ENCODE results near the gene ABLIM2. TPM values are rescaled to one million over a fixed set of nuclear protein-coding genes. Genes with fewer than 3 reads are reported as not detected.

The ABLIM2 gene
- total and polyA plus RNA-seq, 4 experiments from 2014 or later, result 0.44 to 7.9 (median 3.8) TPM

DNA sequence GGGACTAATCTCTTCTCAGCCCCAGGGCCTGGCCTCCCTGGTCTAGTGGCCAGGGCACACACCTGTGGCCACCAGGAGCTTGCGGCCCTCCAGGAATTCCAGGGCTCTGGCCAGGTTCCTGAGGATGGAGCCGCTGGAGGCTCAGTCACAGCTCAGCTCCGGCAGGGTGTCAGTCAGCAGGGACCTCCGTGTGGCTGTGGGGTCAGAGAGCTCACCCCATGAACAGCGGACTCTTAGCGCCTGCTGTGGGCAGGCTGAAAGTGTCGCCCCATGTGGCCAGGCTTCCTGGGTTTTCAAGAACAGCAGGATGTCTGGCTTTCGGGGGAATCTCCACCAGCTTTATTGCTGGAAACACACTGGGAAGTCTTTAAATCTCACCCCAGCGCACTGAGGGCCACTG lies 21.2 kb upstream of the ABLIM2 start:
- DNase-seq, result no peak
- no peak overlapping the region for H3K27ac Mint-ChIP-seq
- peaks cover 0 to 2% (median 0%) of the 10 kb centered on the region in 4 donors for H3K4me1 Mint-ChIP-seq
- CTCF ChIA-PET (ENCODE audit: partially characterized antibody), result interaction anchor here (0.9 to 4.4 kb wide), 2 partner anchors 20 to 222 kb away, joined by 3 to 39 read pairs; no protein-coding TSS in a partner anchor
- peaks cover 0 to 1% of the 10 kb centered on the region in 2 donors for H3K27me3 Mint-ChIP-seq
- intact Hi-C loops (cut with micrococcal nuclease), result no loop called here
- no peak overlapping the region for H3K4me3 Mint-ChIP-seq
- no peaks in the 10 kb centered on the region for H3K36me3 Mint-ChIP-seq
- H3K27ac ChIP-seq (ENCODE audit: low read depth, low read length), result no peak overlapping the region
- no peaks in the 10 kb centered on the region for H3K4me1 ChIP-seq (ENCODE audit: insufficient read depth, low read length)
- POLR2A ChIA-PET (ENCODE audit: partially characterized antibody), result interaction anchor here (1.1 kb wide), 1 partner anchor 23 kb away, joined by 5 read pairs; no protein-coding TSS in a partner anchor
- no peaks in the 10 kb centered on the region for H3K9me3 Mint-ChIP-seq
- no peaks in the 10 kb centered on the region for H3K27me3 ChIP-seq (ENCODE audit: insufficient read depth, low read length)
- no peak overlapping the region for H3K4me3 ChIP-seq (ENCODE audit: low read length in 2 of 2)
- H3K36me3 ChIP-seq (ENCODE audit: insufficient read depth, low read length), result no peaks in the 10 kb centered on the region
- H3K9me3 ChIP-seq (ENCODE audit: control insufficient read depth in 1 of 2, low read length in 2 of 2), result no peaks in the 10 kb centered on the region

GRCh38 chr4:8179074-8179473 lies 20.5 kb upstream of the ABLIM2 start:
- intact Hi-C loops (cut with micrococcal nuclease), result no loop called here
- POLR2A ChIA-PET (ENCODE audit: partially characterized antibody), result interaction anchor here (1.1 kb wide), 1 partner anchor 23 kb away, joined by 5 read pairs; no protein-coding TSS in a partner anchor

DNA sequence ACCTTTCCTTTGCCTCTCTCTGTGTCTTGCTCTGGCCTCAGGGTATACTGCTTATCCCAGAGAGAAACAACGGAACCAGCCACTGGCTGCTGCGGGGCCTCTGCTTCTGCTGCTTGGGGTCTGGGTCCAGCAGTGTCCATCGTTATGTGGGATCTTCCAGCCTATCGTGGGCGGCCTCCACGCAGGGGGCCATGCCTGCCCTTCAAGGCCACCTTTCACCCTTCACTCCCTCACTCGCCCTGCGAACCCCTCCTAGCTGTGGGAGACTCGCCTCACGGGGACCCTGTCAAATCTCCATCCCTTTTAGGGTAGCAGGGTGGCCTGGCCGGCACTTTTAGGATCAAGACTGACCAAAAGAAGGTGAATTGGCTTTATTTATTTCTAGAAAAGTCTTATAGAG lies 19.3 kb upstream of the ABLIM2 start:
- no peaks in the 10 kb centered on the region for H3K36me3 Mint-ChIP-seq
- H3K27ac Mint-ChIP-seq, result no peak overlapping the region
- DNase-seq, result no peak
- ChIA-PET CTCF (ENCODE audit: partially characterized antibody) (interaction anchor here (1.5 to 4.4 kb wide), 4 partner anchors 11 to 224 kb away, joined by 5 to 39 read pairs (median 14); no protein-coding TSS in a partner anchor), POLR2A (ENCODE audit: partially characterized antibody) (no interaction called here)
- Histone ChIP-seq H3K36me3 (ENCODE audit: insufficient read depth, low read length) (no peaks in the 10 kb centered on the region), H3K9me3 (ENCODE audit: control insufficient read depth in 1 of 2, low read length in 2 of 2) (no peaks in the 10 kb centered on the region), H3K27ac (ENCODE audit: low read depth, low read length) (no peak overlapping the region), H3K4me3 (ENCODE audit: low read length in 2 of 2) (no peak overlapping the region), H3K27me3 (ENCODE audit: insufficient read depth, low read length) (no peaks in the 10 kb centered on the region), H3K4me1 (ENCODE audit: insufficient read depth, low read length) (no peaks in the 10 kb centered on the region)
- no peaks in the 10 kb centered on the region for H3K9me3 Mint-ChIP-seq
- H3K27me3 Mint-ChIP-seq, result peaks cover 0 to 1% of the 10 kb centered on the region in 2 donors
- H3K4me3 Mint-ChIP-seq, result no peak overlapping the region
- intact Hi-C loops (cut with micrococcal nuclease), result loop anchor here (2.0 kb wide), 2 partner anchors 23 to 65 kb away; no protein-coding TSS in a partner anchor
- H3K4me1 Mint-ChIP-seq, result peaks cover 0 to 2% (median 0%) of the 10 kb centered on the region in 4 donors

More at GRCh38 chr4:8179074-8179473, 20.5 kb upstream of the ABLIM2 start:
- Mint-ChIP-seq H3K9me3 (no peaks in the 10 kb centered on the region), H3K36me3 (no peaks in the 10 kb centered on the region), H3K4me1 (peaks cover 0 to 2% (median 0%) of the 10 kb centered on the region in 4 donors), H3K4me3 (no peak overlapping the region), H3K27ac (no peak overlapping the region), H3K27me3 (peaks cover 0 to 1% of the 10 kb centered on the region in 2 donors)
- no peaks in the 10 kb centered on the region for H3K36me3 ChIP-seq (ENCODE audit: insufficient read depth, low read length)
- H3K27me3 ChIP-seq (ENCODE audit: insufficient read depth, low read length), result no peaks in the 10 kb centered on the region
- H3K27ac ChIP-seq (ENCODE audit: low read depth, low read length), result no peak overlapping the region
- H3K4me3 ChIP-seq (ENCODE audit: low read length in 2 of 2), result no peak overlapping the region
- CTCF ChIA-PET (ENCODE audit: partially characterized antibody), result interaction anchor here (0.9 to 4.4 kb wide), 2 partner anchors 20 to 223 kb away, joined by 3 to 39 read pairs; no protein-coding TSS in a partner anchor
- H3K4me1 ChIP-seq (ENCODE audit: insufficient read depth, low read length), result no peaks in the 10 kb centered on the region
- no peaks in the 10 kb centered on the region for H3K9me3 ChIP-seq (ENCODE audit: control insufficient read depth in 1 of 2, low read length in 2 of 2)
- DNase-seq, result no peak

DNA sequence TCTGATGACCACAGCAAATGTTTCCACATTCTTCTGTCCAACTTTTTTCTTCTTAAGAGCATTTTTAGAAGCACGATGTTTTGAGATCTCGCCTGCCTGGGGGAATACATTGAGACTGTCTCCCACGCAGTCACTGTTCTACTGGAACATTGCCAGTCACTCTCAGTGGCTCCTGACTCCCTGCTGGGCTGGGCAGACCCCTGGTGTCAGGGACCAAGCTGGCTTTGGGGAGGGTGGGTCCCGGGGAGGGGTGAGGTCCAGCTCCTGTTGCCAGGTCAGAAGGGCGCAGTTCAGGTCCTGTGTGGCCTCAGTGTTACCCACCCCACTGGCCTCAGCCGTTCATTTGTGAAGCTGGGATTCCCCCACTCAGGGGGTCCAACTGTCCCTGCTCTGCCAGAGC lies 18.9 kb upstream of the ABLIM2 start:
- H3K9me3 ChIP-seq (ENCODE audit: control insufficient read depth in 1 of 2, low read length in 2 of 2), result no peaks in the 10 kb centered on the region
- no peaks in the 10 kb centered on the region for H3K27me3 ChIP-seq (ENCODE audit: insufficient read depth, low read length)
- H3K36me3 ChIP-seq (ENCODE audit: insufficient read depth, low read length), result no peaks in the 10 kb centered on the region
- no peak overlapping the region for H3K4me3 Mint-ChIP-seq
- H3K36me3 Mint-ChIP-seq, result no peaks in the 10 kb centered on the region
- intact Hi-C loops (cut with micrococcal nuclease), result loop anchor here (2.0 kb wide), 2 partner anchors 23 to 65 kb away; no protein-coding TSS in a partner anchor
- H3K4me1 Mint-ChIP-seq, result peaks cover 0 to 2% (median 0%) of the 10 kb centered on the region in 4 donors
- POLR2A ChIA-PET (ENCODE audit: partially characterized antibody), result interaction anchor here (0.5 to 1.4 kb wide), 3 partner anchors 18 to 226 kb away, joined by 3 to 7 read pairs (median 5); partner anchors contain the start of genes ABLIM2 and SH3TC1
- H3K9me3 Mint-ChIP-seq, result no peaks in the 10 kb centered on the region
- no peak for DNase-seq
- H3K27ac Mint-ChIP-seq, result no peak overlapping the region
- no peak overlapping the region for H3K4me3 ChIP-seq (ENCODE audit: low read length in 2 of 2)
- H3K4me1 ChIP-seq (ENCODE audit: insufficient read depth, low read length), result no peaks in the 10 kb centered on the region
- H3K27me3 Mint-ChIP-seq, result peaks cover 0 to 1% of the 10 kb centered on the region in 2 donors
- CTCF ChIA-PET (ENCODE audit: partially characterized antibody), result interaction anchor here (0.9 to 4.4 kb wide), 16 partner anchors 11 to 230 kb away, joined by 3 to 39 read pairs (median 6); partner anchors contain the start of genes ABLIM2 and SH3TC1
- no peak overlapping the region for H3K27ac ChIP-seq (ENCODE audit: low read depth, low read length)

- no peak overlapping the region for H3K27ac Mint-ChIP-seq
- intact Hi-C loops (cut with micrococcal nuclease), result loop anchor here (2.0 kb wide), 2 partner anchors 24 to 66 kb away; no protein-coding TSS in a partner anchor
Measured at GRCh38 chr4:8176547-8177399, 18.2 kb upstream of the ABLIM2 start.

DNA sequence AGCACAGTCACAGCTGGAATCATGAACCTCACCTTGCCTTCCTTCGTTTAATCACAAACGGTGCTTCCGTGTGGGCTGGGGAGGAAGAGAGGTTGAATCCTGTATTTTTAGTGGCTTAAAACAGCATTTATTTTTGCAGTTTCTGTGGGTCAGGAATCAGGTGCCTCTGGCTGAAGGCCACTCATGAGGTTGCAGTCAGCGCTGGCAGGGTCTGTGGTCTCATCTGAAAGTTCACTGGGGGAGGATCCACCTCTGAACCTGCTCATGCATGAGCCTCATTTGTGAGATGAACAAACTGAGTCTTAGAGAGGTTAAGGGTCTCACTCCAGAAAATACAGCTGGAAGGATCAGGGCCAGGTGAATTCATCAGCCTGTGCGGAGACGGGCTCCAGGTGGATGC lies 17.1 kb upstream of the ABLIM2 start:
- no peaks in the 10 kb centered on the region for H3K36me3 ChIP-seq (ENCODE audit: insufficient read depth, low read length)
- H3K9me3 ChIP-seq (ENCODE audit: control insufficient read depth in 1 of 2, low read length in 2 of 2), result no peaks in the 10 kb centered on the region
- Mint-ChIP-seq H3K27me3 (peaks cover 4 to 7% of the 10 kb centered on the region in 2 donors), H3K4me3 (no peak overlapping the region), H3K27ac (no peak overlapping the region), H3K36me3 (no peaks in the 10 kb centered on the region), H3K4me1 (peaks cover 0 to 5% (median 2%) of the 10 kb centered on the region in 4 donors), H3K9me3 (no peaks in the 10 kb centered on the region)
- H3K4me3 ChIP-seq (ENCODE audit: low read length in 2 of 2), result no peak overlapping the region
- intact Hi-C loops (cut with micrococcal nuclease), result loop anchor here (2.0 kb wide), 2 partner anchors 25 to 67 kb away; no protein-coding TSS in a partner anchor
- POLR2A ChIA-PET (ENCODE audit: partially characterized antibody), result no interaction called here
- H3K27ac ChIP-seq (ENCODE audit: low read depth, low read length), result no peak overlapping the region
- no peaks in the 10 kb centered on the region for H3K4me1 ChIP-seq (ENCODE audit: insufficient read depth, low read length)
- H3K27me3 ChIP-seq (ENCODE audit: insufficient read depth, low read length), result no peaks in the 10 kb centered on the region
- no peak for DNase-seq
- CTCF ChIA-PET (ENCODE audit: partially characterized antibody), result interaction anchor here (1.1 to 3.4 kb wide), 5 partner anchors 17 to 67 kb away, joined by 3 to 26 read pairs (median 10); partner anchors contain the start of gene SH3TC1

More at GRCh38 chr4:8176547-8177399, 18.2 kb upstream of the ABLIM2 start:
- ChIA-PET CTCF (ENCODE audit: partially characterized antibody) (interaction anchor here (0.6 to 4.4 kb wide), 23 partner anchors 12 to 304 kb away, joined by 3 to 39 read pairs (median 5); partner anchors contain the start of genes ABLIM2 and SH3TC1), POLR2A (ENCODE audit: partially characterized antibody) (interaction anchor here (0.5 to 1.4 kb wide), 4 partner anchors 18 to 227 kb away, joined by 3 to 7 read pairs (median 4); partner anchors contain the start of genes ABLIM2 and SH3TC1)
- Mint-ChIP-seq H3K4me3 (no peak overlapping the region), H3K36me3 (no peaks in the 10 kb centered on the region), H3K9me3 (no peaks in the 10 kb centered on the region), H3K4me1 (peaks cover 0 to 5% (median 1%) of the 10 kb centered on the region in 4 donors), H3K27me3 (peaks cover 0 to 3% of the 10 kb centered on the region in 2 donors)
- H3K27ac ChIP-seq (ENCODE audit: low read depth, low read length), result no peak overlapping the region
- H3K36me3 ChIP-seq (ENCODE audit: insufficient read depth, low read length), result no peaks in the 10 kb centered on the region
- no peak overlapping the region for H3K4me3 ChIP-seq (ENCODE audit: low read length in 2 of 2)
- H3K27me3 ChIP-seq (ENCODE audit: insufficient read depth, low read length), result no peaks in the 10 kb centered on the region
- DNase-seq, result peak in 4 of 5 donors; percentile 42 to 56 (median 52)
- H3K9me3 ChIP-seq (ENCODE audit: control insufficient read depth in 1 of 2, low read length in 2 of 2), result no peaks in the 10 kb centered on the region
- no peaks in the 10 kb centered on the region for H3K4me1 ChIP-seq (ENCODE audit: insufficient read depth, low read length)

Data from CD4-positive, alpha-beta memory T cell (primary cell).